ENCODE measurements around the gene LCE6A.
A peak's percentile ranks its signal among the peaks of the same experiment; 100 is the strongest.

Gene LCE6A

GRCh38 chr1:152873495-152873894, 30.8 kb downstream of the LCE6A start:
- DNase-seq (ENCODE audit: low read depth), result no peak
- no peak overlapping the region for H3K4me3 ChIP-seq (ENCODE audit: low read depth, low read length)

GRCh38 chr1:152876827-152877226, 34.2 kb downstream of the LCE6A start:
- TF ChIP-seq POLR2A (IDR thresholded peaks at IDR 0.05; ENCODE audit: extremely low read depth, insufficient read length) (no peak), MAX (IDR thresholded peaks at IDR 0.05; ENCODE audit: low read depth, low read length) (no peak), MYC (IDR thresholded peaks at IDR 0.05; ENCODE audit: low read depth, low read length) (no peak)
- TF ChIP-seq, protein P1, sequence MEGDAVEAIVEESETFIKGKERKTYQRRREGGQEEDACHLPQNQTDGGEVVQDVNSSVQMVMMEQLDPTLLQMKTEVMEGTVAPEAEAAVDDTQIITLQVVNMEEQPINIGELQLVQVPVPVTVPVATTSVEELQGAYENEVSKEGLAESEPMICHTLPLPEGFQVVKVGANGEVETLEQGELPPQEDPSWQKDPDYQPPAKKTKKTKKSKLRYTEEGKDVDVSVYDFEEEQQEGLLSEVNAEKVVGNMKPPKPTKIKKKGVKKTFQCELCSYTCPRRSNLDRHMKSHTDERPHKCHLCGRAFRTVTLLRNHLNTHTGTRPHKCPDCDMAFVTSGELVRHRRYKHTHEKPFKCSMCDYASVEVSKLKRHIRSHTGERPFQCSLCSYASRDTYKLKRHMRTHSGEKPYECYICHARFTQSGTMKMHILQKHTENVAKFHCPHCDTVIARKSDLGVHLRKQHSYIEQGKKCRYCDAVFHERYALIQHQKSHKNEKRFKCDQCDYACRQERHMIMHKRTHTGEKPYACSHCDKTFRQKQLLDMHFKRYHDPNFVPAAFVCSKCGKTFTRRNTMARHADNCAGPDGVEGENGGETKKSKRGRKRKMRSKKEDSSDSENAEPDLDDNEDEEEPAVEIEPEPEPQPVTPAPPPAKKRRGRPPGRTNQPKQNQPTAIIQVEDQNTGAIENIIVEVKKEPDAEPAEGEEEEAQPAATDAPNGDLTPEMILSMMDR (IDR thresholded peaks at IDR 0.05; ENCODE audit: low read depth, low read length), result no peak
- no peak overlapping the region for H3K4me3 ChIP-seq (ENCODE audit: low read depth, low read length)
- no peak for DNase-seq (ENCODE audit: low read depth)

More at GRCh38 chr1:152873495-152873894, 30.8 kb downstream of the LCE6A start:
- TF ChIP-seq, protein P1 (IDR thresholded peaks at IDR 0.05; ENCODE audit: low read depth, low read length), result no peak
- no peak for TF ChIP-seq MAX (IDR thresholded peaks at IDR 0.05; ENCODE audit: low read depth, low read length)

DNA sequence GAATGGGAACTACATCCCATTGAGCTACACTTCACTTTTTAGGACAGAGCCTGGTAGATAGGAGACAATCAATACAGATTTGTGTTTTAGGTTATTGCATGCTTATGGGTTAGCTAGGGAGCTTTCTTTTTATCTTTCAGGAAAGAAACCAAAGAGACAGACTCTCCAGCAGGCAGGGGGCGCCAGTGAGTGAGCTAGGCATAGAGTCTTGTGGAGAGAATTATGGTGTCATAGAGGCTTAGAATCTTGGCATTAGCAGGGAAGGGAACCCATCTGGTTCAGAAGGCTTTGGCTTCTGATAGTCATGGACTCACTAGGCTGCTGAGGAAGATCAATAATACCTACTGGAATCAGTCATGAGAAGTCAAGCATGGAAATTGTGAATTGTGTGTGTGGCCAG, 35.4 kb downstream of the LCE6A start, which contains the start of gene SMCP:
TSS of gene SMCP (plus strand) at position 281 of the 400 bp plus-strand sequence. CDS start 6,101 bp downstream, outside the sequence.
- peak; percentile 21 for DNase-seq (ENCODE audit: low read depth)
- TF ChIP-seq, protein P1 (IDR thresholded peaks at IDR 0.05; ENCODE audit: low read depth, low read length), result peak; percentile 38
- no peak for TF ChIP-seq MAX (IDR thresholded peaks at IDR 0.05; ENCODE audit: low read depth, low read length)
- TF ChIP-seq MYC (IDR thresholded peaks at IDR 0.05; ENCODE audit: low read depth, low read length), result no peak
- no peak for TF ChIP-seq POLR2A (IDR thresholded peaks at IDR 0.05; ENCODE audit: extremely low read depth, insufficient read length)
- H3K4me3 ChIP-seq (ENCODE audit: low read depth, low read length), result no peak within 1 kb of the TSS

DNA sequence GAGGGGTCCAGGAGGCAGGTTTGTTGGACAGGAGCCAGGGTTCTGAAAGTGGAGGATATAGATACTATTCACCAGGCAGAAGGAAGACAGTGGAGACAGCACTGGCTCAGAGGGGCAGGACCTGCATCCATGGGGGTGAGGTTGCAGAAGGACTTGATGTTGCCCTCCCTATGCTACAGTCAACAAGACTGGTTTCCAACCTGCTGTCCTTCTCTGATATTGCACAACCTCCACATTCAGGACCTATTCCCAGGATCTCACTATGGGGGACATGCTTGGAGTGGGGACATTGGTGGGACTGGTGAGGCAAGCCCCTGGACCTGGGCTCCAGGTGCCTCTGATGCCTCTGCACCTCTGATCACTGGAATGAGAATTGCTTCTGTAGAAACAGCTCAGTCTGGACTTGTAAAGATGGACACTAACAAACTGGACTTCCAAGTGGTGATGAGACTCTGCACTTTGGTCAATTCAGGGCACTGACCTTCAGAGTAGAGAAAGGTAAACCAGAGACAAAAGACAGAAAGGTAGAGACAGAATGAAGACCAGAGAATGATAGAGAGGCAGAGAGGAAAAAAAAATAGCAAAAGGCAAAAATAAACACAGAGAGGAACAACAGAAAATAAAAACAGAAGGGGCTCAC, 37.0 kb downstream of the LCE6A start:
- H3K4me3 ChIP-seq (ENCODE audit: low read depth, low read length), result no peak overlapping the region
- no peak for TF ChIP-seq MYC (IDR thresholded peaks at IDR 0.05; ENCODE audit: low read depth, low read length)
- no peak for DNase-seq (ENCODE audit: low read depth)

GRCh38 chr1:152880316-152880715, 37.7 kb downstream of the LCE6A start:
- TF ChIP-seq MYC (IDR thresholded peaks at IDR 0.05; ENCODE audit: low read depth, low read length), result no peak
- TF ChIP-seq, protein P1 (IDR thresholded peaks at IDR 0.05; ENCODE audit: low read depth, low read length), result no peak
- no peak for TF ChIP-seq POLR2A (IDR thresholded peaks at IDR 0.05; ENCODE audit: extremely low read depth, insufficient read length)
- no peak for TF ChIP-seq MAX (IDR thresholded peaks at IDR 0.05; ENCODE audit: low read depth, low read length)
- DNase-seq (ENCODE audit: low read depth), result no peak
- no peak overlapping the region for H3K4me3 ChIP-seq (ENCODE audit: low read depth, low read length)

- DNase-seq (ENCODE audit: low read depth), result no peak
- no peak overlapping the region for H3K4me3 ChIP-seq (ENCODE audit: low read depth, low read length)
- no peak for TF ChIP-seq MAX (IDR thresholded peaks at IDR 0.05; ENCODE audit: low read depth, low read length)
- TF ChIP-seq, protein P1 (IDR thresholded peaks at IDR 0.05; ENCODE audit: low read depth, low read length), result no peak
- no peak for TF ChIP-seq POLR2A (IDR thresholded peaks at IDR 0.05; ENCODE audit: extremely low read depth, insufficient read length)
- TF ChIP-seq MYC (IDR thresholded peaks at IDR 0.05; ENCODE audit: low read depth, low read length), result no peak
Measured at GRCh38 chr1:152880907-152881306, 38.3 kb downstream of the LCE6A start.

Data from NB4 (cell line).